Testis (tissue), 2 donors: Measurements from ENCODE around the gene FAM117B.

Experiments used
- POLR2A ChIP-seq: fragments of 450-650 bp; IDR thresholded peaks from one replicate; pipeline ENCODE4 v1.6.1; 2017; ENCODE audit warnings: antibody characterized with exemption, mild to moderate bottlenecking, moderate library complexity
- TF ChIP-seq, protein P1 (sequence below), 3 experiments: fragments of 450-650 bp in 2 of 3; fragments of 200-600 bp in 1 of 3; sonication (generic) in 1 of 3; IDR thresholded peaks; one replicate each; pipeline ENCODE4 v1.5.1; 2016 to 2019; ENCODE audit warnings: antibody characterized with exemption in 3 of 3, mild to moderate bottlenecking in 2 of 3, moderate library complexity in 1 of 3

DNA sequence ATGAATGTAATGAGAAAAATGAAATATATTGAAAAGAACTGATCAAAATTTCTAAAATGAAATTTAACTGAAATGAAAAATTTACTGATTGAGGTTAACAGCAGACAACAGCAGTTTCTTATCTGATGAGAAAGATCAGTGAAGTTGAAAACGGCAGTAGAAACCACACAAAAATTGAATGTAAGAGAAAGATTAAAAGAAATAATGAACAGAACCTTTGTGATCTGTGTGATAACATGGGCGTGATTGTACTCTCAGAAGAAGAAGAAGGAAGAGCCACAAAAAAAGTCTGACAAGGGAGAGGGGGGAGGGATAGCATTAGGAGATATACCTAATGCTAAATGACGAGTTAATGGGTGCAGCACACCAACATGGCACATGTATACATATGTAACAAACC lies 45.2 kb downstream of the FAM117B start:
- TF ChIP-seq, protein P1, sequence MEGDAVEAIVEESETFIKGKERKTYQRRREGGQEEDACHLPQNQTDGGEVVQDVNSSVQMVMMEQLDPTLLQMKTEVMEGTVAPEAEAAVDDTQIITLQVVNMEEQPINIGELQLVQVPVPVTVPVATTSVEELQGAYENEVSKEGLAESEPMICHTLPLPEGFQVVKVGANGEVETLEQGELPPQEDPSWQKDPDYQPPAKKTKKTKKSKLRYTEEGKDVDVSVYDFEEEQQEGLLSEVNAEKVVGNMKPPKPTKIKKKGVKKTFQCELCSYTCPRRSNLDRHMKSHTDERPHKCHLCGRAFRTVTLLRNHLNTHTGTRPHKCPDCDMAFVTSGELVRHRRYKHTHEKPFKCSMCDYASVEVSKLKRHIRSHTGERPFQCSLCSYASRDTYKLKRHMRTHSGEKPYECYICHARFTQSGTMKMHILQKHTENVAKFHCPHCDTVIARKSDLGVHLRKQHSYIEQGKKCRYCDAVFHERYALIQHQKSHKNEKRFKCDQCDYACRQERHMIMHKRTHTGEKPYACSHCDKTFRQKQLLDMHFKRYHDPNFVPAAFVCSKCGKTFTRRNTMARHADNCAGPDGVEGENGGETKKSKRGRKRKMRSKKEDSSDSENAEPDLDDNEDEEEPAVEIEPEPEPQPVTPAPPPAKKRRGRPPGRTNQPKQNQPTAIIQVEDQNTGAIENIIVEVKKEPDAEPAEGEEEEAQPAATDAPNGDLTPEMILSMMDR (IDR thresholded peaks at IDR 0.05), result no peak
- TF ChIP-seq POLR2A, result no peak
